GM12878 (cell line): Measurements from ENCODE around the gene NASP. TPM values are rescaled to one million over a fixed set of nuclear protein-coding genes. Genes with fewer than 3 reads are reported as not detected.

Experiments used
- BHLHE40 ChIP-seq, 2 experiments: fragments of 450-650 bp in 1 of 2; IDR thresholded peaks; 2 replicates each; pipeline ENCODE4 v1.6.1; 2011 to 2017; ENCODE audit warnings: low read depth in 2 of 2, borderline replicate concordance in 1 of 2, improper control_type of control experiment in 1 of 2, low read length in 1 of 2, mild to moderate bottlenecking in 1 of 2
- CBFB ChIP-seq: IDR thresholded peaks from 2 replicates; pipeline ENCODE4 v1.6.1; 2016; ENCODE audit warnings: antibody characterized with exemption, low read depth
- CBX3 ChIP-seq: fragments of 200-600 bp; sonication (generic); IDR thresholded peaks from 2 replicates; pipeline ENCODE4 v1.6.1; 2016; ENCODE audit warnings: low read depth, borderline replicate concordance
- CREM ChIP-seq: IDR thresholded peaks from 2 replicates; pipeline ENCODE4 v1.6.1; 2014; ENCODE audit warnings: antibody characterized with exemption, low read depth
- CTCF ChIP-seq, 3 experiments: IDR thresholded peaks in 2 of 3; conservative IDR thresholded peaks in 1 of 3; 2 replicates each; pipeline ENCODE4 v1.5.1; 2011; ENCODE audit warnings: low read depth in 3 of 3, low read length in 3 of 3, mild to moderate bottlenecking in 3 of 3, control low read depth in 2 of 3, moderate library complexity in 2 of 3, inconsistent platforms in 1 of 3, mixed read lengths in 1 of 3; ENCODE audit not compliant: control insufficient read depth in 2 of 3, insufficient read depth in 1 of 3; ENCODE audit errors: extremely low read depth in 1 of 3
- E4F1 ChIP-seq: fragments of 450-650 bp; IDR thresholded peaks from 2 replicates; pipeline ENCODE4 v1.6.1; 2018; ENCODE audit warnings: borderline replicate concordance, mild to moderate bottlenecking; ENCODE audit not compliant: partially characterized antibody
- EZH2 ChIP-seq: IDR thresholded peaks from 2 replicates; pipeline ENCODE4 v1.6.1; 2012; ENCODE audit warnings: low read depth, mild to moderate bottlenecking, control low read depth, inconsistent platforms, low read length, borderline replicate concordance; ENCODE audit not compliant: control insufficient read depth
- NR2F1 ChIP-seq: fragments of 450-650 bp; conservative IDR thresholded peaks from 2 replicates; pipeline ENCODE4 v1.6.1; 2017; ENCODE audit warnings: mild to moderate bottlenecking
- POLR2A ChIP-seq: IDR thresholded peaks from 2 replicates; pipeline ENCODE4 v1.6.1; 2011; ENCODE audit warnings: low read depth, mild to moderate bottlenecking, low read length
- RB1 ChIP-seq: fragments of 450-650 bp; formaldehyde crosslinking; IDR thresholded peaks from 2 replicates; pipeline ENCODE4 v1.6.1; 2017; ENCODE audit warnings: mild to moderate bottlenecking, borderline replicate concordance
- RCOR1 ChIP-seq: conservative IDR thresholded peaks from 2 replicates; pipeline ENCODE4 v1.6.1; 2012; ENCODE audit warnings: low read depth, low read length, improper control_type of control experiment
- RELA ChIP-seq: fragments of 450-650 bp; IDR thresholded peaks from 2 replicates; pipeline ENCODE4 v1.8.0; 2014; ENCODE audit warnings: borderline replicate concordance; ENCODE audit not compliant: partially characterized antibody
- RELB ChIP-seq: fragments of 450-650 bp; IDR thresholded peaks from 2 replicates; pipeline ENCODE4 v1.6.1; 2017; ENCODE audit warnings: low read depth, mild to moderate bottlenecking, moderate library complexity
- RFX5 ChIP-seq: IDR thresholded peaks from 2 replicates; pipeline ENCODE4 v1.6.1; 2011; ENCODE audit warnings: low read depth, low read length, improper control_type of control experiment
- SIN3A ChIP-seq: IDR thresholded peaks from 2 replicates; pipeline ENCODE4 v1.6.1; 2012; ENCODE audit warnings: low read depth, low read length, improper control_type of control experiment
- SREBF1 ChIP-seq: IDR thresholded peaks from 2 replicates; pipeline ENCODE4 v1.6.1; 2012; ENCODE audit warnings: mild to moderate bottlenecking, low read length
- TCF3 ChIP-seq: IDR thresholded peaks from 2 replicates; pipeline ENCODE4 v1.6.1; 2012; ENCODE audit warnings: low read depth, mild to moderate bottlenecking, low read length, borderline replicate concordance; ENCODE audit not compliant: insufficient read depth
- ZNF274 ChIP-seq: IDR thresholded peaks from one replicate; pipeline ENCODE4 v1.8.0; 2011; ENCODE audit not compliant: insufficient read length, insufficient read depth
- ZNF384 ChIP-seq: IDR thresholded peaks from 2 replicates; pipeline ENCODE4 v1.6.1; 2012; ENCODE audit warnings: low read depth, mild to moderate bottlenecking, low read length, improper control_type of control experiment, borderline replicate concordance
- polyA plus RNA-seq, 11 experiments: library from polyadenylated mRNA; depleted of rRNA in 4 of 11; unstranded in 6 of 11; stranded (reverse) in 5 of 11; fragments of >200 nt; fragmentation: Nextera tagmentation in 4 of 11; fragmentation: Illumina TruSeq in 1 of 11; extraction: Ambion mirVana in 4 of 11; extraction: Trizol in 1 of 11; gene quantifications; 1 replicate in 1 of 11; 2 replicates in 10 of 11; pipeline versions ENCODE4 v1.2.1 to v1.2.3, GENCODE V29; 2011 to 2016; ENCODE audit warnings: inconsistent platforms in 2 of 11, missing spikeins in 2 of 11, low read depth in 1 of 11
- total RNA-seq, 4 experiments: library from RNA; depleted of rRNA in 3 of 4; stranded (reverse); fragments of >200 nt in 3 of 4; fragmentation: Illumina TruSeq in 1 of 4; extraction: Trizol in 1 of 4; gene quantifications; 2 replicates each; pipeline versions ENCODE4 v1.2.1 to v1.2.3, GENCODE V29; 2013 to 2021

The NASP gene
- total and polyA plus RNA-seq, 10 of the 15 experiments (the other 5 are each of a cell fraction or from before 2014, with no cell fraction given) = 111 to 321 (median 205) TPM

GRCh38 chr1:45584351-45585109, 689 bp downstream of the NASP start (continued):
- TF ChIP-seq SIN3A (0 out of 2 replicates have a peak, but pooled peaks have one; percentile 0), RELA (peak; percentile 39), ZNF274 (no peak), TCF3 (0 out of 2 replicates have a peak, but pooled peaks have one; percentile 1), BHLHE40 (IDR thresholded peaks at IDR 0.05; ENCODE audit: borderline replicate concordance in 1 of 2, low read depth in 2 of 2, low read length in 1 of 2) (peak; percentile 11 to 50; a peak in 3 of 4 replicates), RELB (no peak), CTCF (IDR thresholded peaks at IDR 0.05 in 2 of 3, conservative IDR thresholded peaks at IDR 0.05 in 1 of 3; ENCODE audit: control insufficient read depth in 2 of 3, extremely low read depth in 1 of 3, insufficient read depth in 1 of 3, low read depth in 3 of 3, low read length in 3 of 3) (0 out of 6 replicates have a peak, but pooled peaks of 1 of the 3 experiments have one; percentile 12), CBX3 (no peak), RB1 (peak; percentile 97; the same call in 1 of the 2 replicates), POLR2A (0 out of 2 replicates have a peak, but pooled peaks have one; percentile 17), RCOR1 (0 out of 2 replicates have a peak, but pooled peaks have one; percentile 10), CBFB (no peak), EZH2 (no peak), SREBF1 (no peak), NR2F1 (no peak; the same call in 1 of the 2 replicates), CREM (0 out of 2 replicates have a peak, but pooled peaks have one; percentile 31), RFX5 (0 out of 2 replicates have a peak, but pooled peaks have one; percentile 37), E4F1 (peak; percentile 79), ZNF384 (peak; percentile 50; the same call in 1 of the 2 replicates)
